Measurements from ENCODE around the gene LHB.
"Not testable (repeated sequence)": the region's sequence is repeated elsewhere in the genome, so short reads cannot be mapped to it uniquely, and the experiment has no call there.

GRCh38 chr19:49028686-49029085, 11.8 kb upstream of the LHB start:
- not testable (repeated sequence) for TF ChIP-seq CTCF, POLR2A (IDR thresholded peaks at IDR 0.05)
